ENCODE results near the gene LPP.

DNA sequence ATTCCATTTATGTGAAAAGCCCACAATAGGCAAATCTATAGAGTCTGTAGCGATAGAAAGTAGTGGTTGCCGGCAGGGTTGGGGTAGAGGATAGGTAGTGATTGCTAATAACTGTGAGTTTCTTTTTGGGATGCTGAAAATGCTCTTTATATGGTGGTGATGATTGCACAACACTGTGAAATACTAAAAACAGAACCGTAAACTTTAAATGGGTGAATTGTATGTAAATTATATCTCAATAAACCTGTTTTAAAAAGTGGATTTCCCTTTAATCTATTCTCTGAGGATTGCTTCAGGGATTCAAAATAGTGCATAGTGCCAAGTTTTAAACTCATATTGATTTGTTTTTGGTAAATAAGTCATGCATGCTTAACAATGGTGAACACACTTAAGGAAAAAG, 140.2 kb downstream of the LPP start:
- TF ChIP-seq SP1 (IDR thresholded peaks at IDR 0.05): no peak
- no peak for TF ChIP-seq TARDBP (IDR thresholded peaks at IDR 0.05)
- TF ChIP-seq ZNF384 (IDR thresholded peaks at IDR 0.05): no peak
- no peak for TF ChIP-seq FOXM1 (IDR thresholded peaks at IDR 0.05; ENCODE audit: borderline replicate concordance)
- TF ChIP-seq PKNOX1 (IDR thresholded peaks at IDR 0.05): no peak
- TF ChIP-seq ELF4 (IDR thresholded peaks at IDR 0.05): no peak
- TF ChIP-seq HDGF (IDR thresholded peaks at IDR 0.05; ENCODE audit: borderline replicate concordance): no peak
- no peak for TF ChIP-seq SUZ12 (IDR thresholded peaks at IDR 0.05)
- no peak for TF ChIP-seq FOXA1 (IDR thresholded peaks at IDR 0.05)
- no peak for TF ChIP-seq FOXK2 (IDR thresholded peaks at IDR 0.05)
- TF ChIP-seq NFRKB (IDR thresholded peaks at IDR 0.05): no peak
- no peak for TF ChIP-seq ARNT (IDR thresholded peaks at IDR 0.05)
